NCI-H1417 treated with DMSO at 0.1 percent for 48 hours (cell line): ENCODE data around the gene UBE2U.
"Not testable (repeated sequence)": the region's sequence is repeated elsewhere in the genome, so short reads cannot be mapped to it uniquely, and the experiment has no call there.

Experiments used
- DNase-seq: peaks from one replicate; lab custom pipeline; 2025; lab: John Stamatoyannopoulos, UW

Gene UBE2U

GRCh38 chr1:64192290-64192689, 11.1 kb upstream of the UBE2U start:
- DNase-seq, result no peak

DNA sequence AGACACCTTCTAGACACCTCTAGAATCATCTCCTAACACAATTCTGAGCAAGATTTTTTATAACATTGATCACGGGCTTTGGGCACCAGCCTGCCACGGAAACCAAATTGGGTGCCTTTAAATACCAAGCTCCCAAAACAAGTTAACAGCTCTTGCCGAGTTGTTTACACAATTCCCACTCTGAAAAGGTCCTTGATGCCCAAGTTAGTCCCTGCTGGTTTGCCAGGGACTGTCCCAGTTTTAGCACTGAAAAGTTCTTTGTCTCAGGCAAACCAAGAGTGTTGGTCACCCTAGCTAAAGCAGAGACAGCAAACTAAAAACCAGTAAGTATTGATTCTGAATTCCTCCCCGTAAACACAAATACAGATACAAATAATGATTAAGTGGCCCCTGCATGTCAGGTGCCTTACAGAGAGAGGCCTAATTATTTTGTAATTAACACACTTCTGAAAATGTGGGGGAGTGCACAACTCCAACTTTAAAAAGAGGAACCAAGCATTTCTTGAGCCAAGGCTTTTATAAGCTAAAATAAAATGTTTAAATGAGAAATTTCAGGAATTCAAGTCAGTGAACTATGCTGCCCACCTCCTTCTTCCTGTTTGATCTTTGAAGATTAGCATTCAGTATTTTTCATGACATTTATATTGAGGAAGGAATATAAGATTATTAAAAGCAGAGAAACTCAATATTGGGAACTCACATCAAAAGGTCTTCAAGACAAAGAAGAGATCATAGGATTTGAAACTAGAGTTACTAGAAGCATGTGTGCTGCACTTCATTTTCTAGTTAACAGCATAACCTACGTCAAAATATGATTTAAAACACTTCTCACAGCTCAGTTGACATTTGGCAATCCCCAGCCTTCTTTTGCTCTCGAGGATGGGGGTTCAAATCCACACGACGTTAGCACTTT, 9.0 kb upstream of the UBE2U start:
- DNase-seq, result no peak

- DNase-seq, result no peak
Measured at GRCh38 chr1:64195081-64195395, 8.4 kb upstream of the UBE2U start.

GRCh38 chr1:64196074-64196870, 7.2 kb upstream of the UBE2U start:
- DNase-seq, result no peak

- no peak for DNase-seq
Measured at GRCh38 chr1:64197076-64197475, 6.3 kb upstream of the UBE2U start.

- no peak for DNase-seq
Measured at GRCh38 chr1:64199154-64199553, 4.3 kb upstream of the UBE2U start.

GRCh38 chr1:64200064-64200463, 3.4 kb upstream of the UBE2U start:
- no peak for DNase-seq

GRCh38 chr1:64209221-64209620, 5.8 kb downstream of the UBE2U start:
- DNase-seq, result no peak

GRCh38 chr1:64212031-64212430, 8.6 kb downstream of the UBE2U start:
- no peak for DNase-seq

- DNase-seq, result no peak
Measured at GRCh38 chr1:64215576-64215975, 12.2 kb downstream of the UBE2U start.

- no peak for DNase-seq
Measured at GRCh38 chr1:64220241-64220640, 16.8 kb downstream of the UBE2U start.

DNA sequence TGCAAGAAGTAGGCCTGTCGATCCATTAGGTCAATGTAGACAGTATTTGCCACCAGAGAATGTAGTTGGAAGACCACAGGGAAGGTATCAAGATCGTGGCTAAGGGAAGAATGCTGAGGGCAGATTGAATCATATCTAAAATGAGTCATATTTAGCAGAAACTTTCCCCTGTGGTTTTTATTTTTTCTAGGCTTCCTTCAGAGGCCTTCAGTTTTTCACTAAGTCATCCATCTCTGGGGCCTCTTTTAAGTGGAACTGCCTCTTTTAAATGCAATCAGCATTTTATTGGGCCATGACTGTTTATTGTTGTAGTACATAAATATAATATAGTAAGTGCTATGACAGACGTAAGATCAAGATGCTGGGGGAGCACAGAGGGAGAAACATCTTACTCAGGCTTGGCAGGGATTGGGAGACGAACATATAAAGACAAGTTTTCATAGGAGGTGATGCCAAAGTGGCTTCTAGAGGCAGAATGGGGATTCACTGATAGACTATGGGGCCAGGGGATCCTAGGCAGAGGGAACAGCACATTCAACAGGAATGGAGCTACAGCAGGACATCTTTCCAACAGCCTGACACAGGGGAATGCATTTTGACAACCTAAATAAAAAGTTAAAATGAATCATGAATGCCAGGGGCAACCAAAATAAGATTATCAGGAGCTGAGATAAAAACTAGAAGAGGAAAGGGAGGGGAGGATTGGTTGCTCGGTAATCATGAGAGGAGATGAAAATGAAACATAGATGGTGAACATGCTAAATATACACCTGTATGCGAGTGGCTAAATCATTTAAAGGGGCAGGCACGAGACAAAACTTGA, 20.1 kb downstream of the UBE2U start:
- DNase-seq, result no peak

DNA sequence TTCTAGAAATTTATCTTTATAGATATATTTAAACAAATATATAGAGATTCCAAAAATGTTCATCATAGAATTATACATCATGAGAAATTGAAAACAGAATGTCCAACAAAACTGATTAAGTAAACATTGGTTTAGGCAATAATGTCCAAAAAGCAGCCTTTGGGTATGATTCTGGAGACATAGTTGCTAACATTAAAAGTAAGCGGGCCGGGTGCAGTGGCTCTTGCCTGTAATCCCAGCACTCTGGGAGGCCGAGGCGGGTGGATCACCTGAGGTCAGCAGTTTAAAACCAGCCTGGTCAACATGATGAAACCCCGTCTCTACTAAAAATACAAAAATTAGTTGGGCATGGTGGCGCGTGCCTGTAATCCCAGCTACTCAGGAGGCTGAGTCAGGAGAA, 20.8 kb downstream of the UBE2U start:
- DNase-seq, result not testable (repeated sequence)

GRCh38 chr1:64228167-64228957, 24.9 kb downstream of the UBE2U start:
- no peak for DNase-seq

- no peak for DNase-seq
Measured at GRCh38 chr1:64229307-64229706, 25.9 kb downstream of the UBE2U start.

GRCh38 chr1:64231153-64231552, 27.7 kb downstream of the UBE2U start:
- peak; percentile 25 for DNase-seq

- no peak for DNase-seq
Measured at GRCh38 chr1:64231654-64232053, 28.2 kb downstream of the UBE2U start.

DNA sequence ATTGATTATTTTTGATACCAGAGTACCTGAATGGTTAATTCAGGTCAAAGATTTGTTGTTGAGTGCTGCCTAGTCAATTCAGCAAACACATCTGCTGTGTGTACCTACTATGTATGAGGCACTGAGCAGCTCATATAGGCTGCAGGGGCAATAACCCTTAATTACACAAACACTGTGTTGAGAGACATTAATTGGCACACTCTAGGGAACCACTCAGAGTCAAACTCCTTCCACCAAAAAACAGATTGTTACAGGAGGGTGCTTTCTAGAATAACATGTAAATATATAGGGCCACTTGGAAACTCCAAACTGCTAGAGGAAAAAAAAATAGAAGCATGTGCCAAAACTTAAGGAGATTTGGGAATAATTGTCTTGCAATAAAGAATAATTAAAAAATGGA, 31.3 kb downstream of the UBE2U start:
- peak; percentile 22 for DNase-seq

DNA sequence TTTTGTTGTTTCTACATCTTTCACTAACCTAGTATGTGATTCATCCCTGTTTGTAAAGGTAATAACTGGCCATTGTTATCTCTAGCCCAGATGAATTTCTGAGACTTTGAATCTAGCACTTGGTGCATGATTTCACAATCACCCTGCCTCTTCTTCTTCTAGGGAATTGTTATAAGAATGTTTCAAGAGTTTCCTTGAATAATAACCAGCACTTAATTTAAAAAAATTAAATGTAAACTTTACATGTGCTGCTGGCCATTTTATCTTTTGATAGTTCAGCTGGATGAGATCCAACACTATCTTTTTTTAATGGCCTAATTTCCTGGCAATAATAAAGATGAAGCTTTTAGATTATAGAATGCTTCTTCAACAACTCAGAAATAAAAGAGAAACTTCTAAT, 31.8 kb downstream of the UBE2U start:
- DNase-seq, result no peak

DNA sequence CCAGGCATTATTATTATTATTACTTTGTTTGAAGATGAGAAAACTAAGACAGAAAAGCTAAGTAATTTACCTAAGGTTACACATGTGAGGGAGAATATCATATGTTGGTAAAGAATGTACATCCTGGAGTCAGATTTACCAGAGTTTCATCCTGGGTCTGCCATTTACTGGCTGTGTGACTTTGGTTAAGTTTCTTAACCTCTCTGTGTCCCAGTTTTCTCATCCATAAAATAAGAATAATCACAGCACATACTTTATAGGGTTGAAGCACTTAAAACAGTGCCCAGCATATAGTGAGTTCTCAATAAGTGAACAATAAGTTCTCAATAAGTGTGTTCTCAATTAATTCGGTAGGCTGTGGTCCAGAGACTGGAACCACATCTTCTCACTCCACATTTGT, 32.5 kb downstream of the UBE2U start:
- DNase-seq, result no peak

- no peak for DNase-seq
Measured at GRCh38 chr1:64236541-64236954, 33.1 kb downstream of the UBE2U start.

GRCh38 chr1:64239519-64239918, 36.1 kb downstream of the UBE2U start:
- DNase-seq, result not testable (repeated sequence)
